ENCODE measurements around the gene ALKBH6. TPM values are rescaled to one million over a fixed set of nuclear protein-coding genes. Genes with fewer than 3 reads are reported as not detected.

Gene ALKBH6
- total RNA-seq, 2 experiments from 2014 or later, result 28.7 to 29.0 TPM

- TF ChIP-seq CTCF (conservative IDR thresholded peaks at IDR 0.05; ENCODE audit: low read length) (no peak), EZH2phosphoT487 (IDR thresholded peaks at IDR 0.05; ENCODE audit: borderline replicate concordance, low read depth, low read length) (no peak)
- Histone ChIP-seq H3K79me2 (ENCODE audit: insufficient read depth, low read depth, low read length) (peaks cover 16% of the 10 kb centered on the region), H3K9me3 (ENCODE audit: low read length) (peaks cover 5% of the 10 kb centered on the region; the same call in 1 of the 2 replicates), H3K27ac (ENCODE audit: low read depth, low read length, poor library complexity, severe bottlenecking) (no peak overlapping the region), H3K4me1 (ENCODE audit: insufficient read depth, low read length, poor library complexity, severe bottlenecking) (peaks cover 20% of the 10 kb centered on the region), H3K4me2 (ENCODE audit: low read length) (no peak overlapping the region), H3K36me3 (ENCODE audit: insufficient read depth, low read length) (peaks cover 7% of the 10 kb centered on the region; the same call in 1 of the 2 replicates), H4K20me1 (ENCODE audit: insufficient read depth, low read length) (no peaks in the 10 kb centered on the region), H3K9me2 (ENCODE audit: insufficient read depth, low read length) (no peaks in the 10 kb centered on the region), H3K4me3 (ENCODE audit: low read depth, low read length, poor library complexity, severe bottlenecking) (no peak overlapping the region), H2AFZ (ENCODE audit: low read length) (no peak overlapping the region)
- no TSS peak for BruUV-seq (replicated peaks)
- CTCF ChIA-PET (ENCODE audit: unreplicated experiment), result no interaction called here
- POLR2A ChIA-PET, result interaction anchor here (0.7 kb wide), 1 partner anchor 62 kb away, joined by 12 read pairs; the partner anchor contains the start of gene THAP8
- DNase-seq (ENCODE audit: low spot score), result no peak
- intact Hi-C loops (cut with micrococcal nuclease; ENCODE audit: unreplicated experiment), result no loop called here
These were observed 22.1 kb downstream of the ALKBH6 start for GRCh38 chr19:35991731-35992450.

- no peak for DNase-seq (ENCODE audit: low spot score)
- Histone ChIP-seq H3K9me3 (ENCODE audit: low read length) (peaks cover 5% of the 10 kb centered on the region; the same call in 1 of the 2 replicates), H4K20me1 (ENCODE audit: insufficient read depth, low read length) (no peaks in the 10 kb centered on the region), H3K9me2 (ENCODE audit: insufficient read depth, low read length) (no peaks in the 10 kb centered on the region), H3K27ac (ENCODE audit: low read depth, low read length, poor library complexity, severe bottlenecking) (no peak overlapping the region), H3K79me2 (ENCODE audit: insufficient read depth, low read depth, low read length) (peaks cover 7% of the 10 kb centered on the region), H3K4me3 (ENCODE audit: low read depth, low read length, poor library complexity, severe bottlenecking) (no peak overlapping the region), H2AFZ (ENCODE audit: low read length) (no peak overlapping the region), H3K36me3 (ENCODE audit: insufficient read depth, low read length) (no peaks in the 10 kb centered on the region), H3K4me1 (ENCODE audit: insufficient read depth, low read length, poor library complexity, severe bottlenecking) (peaks cover 12% of the 10 kb centered on the region), H3K4me2 (ENCODE audit: low read length) (no peak overlapping the region)
- CTCF ChIA-PET (ENCODE audit: unreplicated experiment), result no interaction called here
- no TSS peak for BruUV-seq (replicated peaks)
- intact Hi-C loops (cut with micrococcal nuclease; ENCODE audit: unreplicated experiment), result no loop called here
- POLR2A ChIA-PET, result interaction anchor here (0.7 kb wide), 1 partner anchor 63 kb away, joined by 12 read pairs; the partner anchor contains the start of gene THAP8
- no peak for TF ChIP-seq EZH2phosphoT487 (IDR thresholded peaks at IDR 0.05; ENCODE audit: borderline replicate concordance, low read depth, low read length)
- no peak for TF ChIP-seq CTCF (conservative IDR thresholded peaks at IDR 0.05; ENCODE audit: low read length)
These were observed 23.0 kb downstream of the ALKBH6 start for GRCh38 chr19:35990771-35991730.
